ENCODE data around the gene VIL1.
A peak's percentile ranks its signal among the peaks of the same experiment; 100 is the strongest.

VIL1 gene

DNA sequence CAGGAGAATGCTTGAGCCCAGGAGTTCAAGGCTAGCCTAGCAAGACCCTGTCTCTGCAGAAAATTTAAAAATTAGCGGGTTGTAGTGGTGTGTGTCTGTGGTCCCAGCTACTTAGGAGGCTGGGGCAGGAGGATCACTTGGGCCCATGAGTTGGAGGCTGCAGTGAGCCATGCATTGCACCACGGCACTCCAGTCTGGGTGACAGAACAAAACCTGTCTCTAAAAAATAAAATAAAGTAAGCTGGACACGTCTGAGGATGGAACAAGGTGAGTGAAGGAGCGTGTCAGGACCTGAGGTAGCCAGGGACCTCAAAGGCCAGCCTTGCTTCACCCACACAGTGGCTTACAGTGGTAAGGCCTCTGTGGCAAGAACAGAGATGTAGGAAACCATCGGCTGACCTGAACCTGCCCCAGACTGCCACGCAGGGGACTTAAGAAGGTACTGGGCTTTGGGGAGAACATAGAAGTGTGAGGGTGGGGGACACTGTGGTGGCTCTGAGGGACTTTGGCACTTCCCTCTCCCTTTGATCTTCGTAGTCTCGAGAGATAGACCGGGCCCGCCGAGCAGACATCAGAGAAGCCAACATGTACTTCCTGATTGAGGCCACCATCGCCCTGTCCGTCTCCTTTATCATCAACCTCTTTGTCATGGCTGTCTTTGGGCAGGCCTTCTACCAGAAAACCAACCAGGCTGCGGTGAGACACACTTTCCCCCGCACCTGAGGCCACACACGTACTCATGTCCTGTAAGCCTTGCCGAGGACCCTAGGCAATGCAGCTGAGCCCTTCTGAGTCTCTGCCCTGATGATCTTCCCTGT lies 29.4 kb upstream of the VIL1 start:
- Histone ChIP-seq H3K4me1 (ENCODE audit: insufficient read depth, insufficient read length) (peaks cover 17% of the 10 kb centered on the region), H3K36me3 (ENCODE audit: insufficient read depth, insufficient read length, low read length) (no peaks in the 10 kb centered on the region), H3K9me3 (ENCODE audit: insufficient read depth, low read length) (no peaks in the 10 kb centered on the region), H3K27me3 (ENCODE audit: insufficient read depth, insufficient read length) (peaks cover 19% of the 10 kb centered on the region), H3K4me3 (ENCODE audit: insufficient read length, low read depth) (no peak overlapping the region), H3K9ac (ENCODE audit: insufficient read length, low read depth) (no peak overlapping the region)
- TF ChIP-seq ZNF274 (IDR thresholded peaks at IDR 0.05; ENCODE audit: low read depth, low read length), result no peak
- TF ChIP-seq YY1 (IDR thresholded peaks at IDR 0.05; ENCODE audit: insufficient read depth, insufficient read length), result no peak
- TF ChIP-seq SUZ12 (IDR thresholded peaks at IDR 0.05; ENCODE audit: extremely low read depth, insufficient read depth, insufficient read length), result no peak
- no peak for DNase-seq (ENCODE audit: low read depth, low spot score)

DNA sequence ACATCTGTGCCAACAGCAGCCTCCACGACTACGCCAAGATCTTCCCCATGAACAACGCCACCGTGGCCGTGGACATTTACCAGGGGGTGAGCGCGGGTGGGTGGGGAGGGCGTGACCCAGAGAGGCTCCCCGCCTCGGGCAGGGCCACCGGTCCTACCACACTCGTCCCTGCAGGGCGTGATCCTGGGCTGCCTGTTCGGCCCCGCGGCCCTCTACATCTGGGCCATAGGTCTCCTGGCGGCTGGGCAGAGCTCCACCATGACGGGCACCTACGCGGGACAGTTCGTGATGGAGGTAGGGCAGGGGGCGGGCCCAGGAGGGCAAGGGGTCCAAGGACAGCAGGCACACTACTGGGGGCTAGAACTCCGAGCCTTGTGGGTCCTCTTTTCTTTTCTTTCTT lies 27.7 kb upstream of the VIL1 start:
- Histone ChIP-seq H3K4me1 (ENCODE audit: insufficient read depth, insufficient read length) (peaks cover 20% of the 10 kb centered on the region), H3K36me3 (ENCODE audit: insufficient read depth, insufficient read length, low read length) (no peaks in the 10 kb centered on the region), H3K9ac (ENCODE audit: insufficient read length, low read depth) (no peak overlapping the region), H3K9me3 (ENCODE audit: insufficient read depth, low read length) (no peaks in the 10 kb centered on the region), H3K4me3 (ENCODE audit: insufficient read length, low read depth) (no peak overlapping the region), H3K27me3 (ENCODE audit: insufficient read depth, insufficient read length) (peaks cover 20% of the 10 kb centered on the region)
- no peak for DNase-seq (ENCODE audit: low read depth, low spot score)
- TF ChIP-seq SUZ12 (IDR thresholded peaks at IDR 0.05; ENCODE audit: extremely low read depth, insufficient read depth, insufficient read length), result no peak
- no peak for TF ChIP-seq ZNF274 (IDR thresholded peaks at IDR 0.05; ENCODE audit: low read depth, low read length)
- TF ChIP-seq YY1 (IDR thresholded peaks at IDR 0.05; ENCODE audit: insufficient read depth, insufficient read length), result no peak

DNA sequence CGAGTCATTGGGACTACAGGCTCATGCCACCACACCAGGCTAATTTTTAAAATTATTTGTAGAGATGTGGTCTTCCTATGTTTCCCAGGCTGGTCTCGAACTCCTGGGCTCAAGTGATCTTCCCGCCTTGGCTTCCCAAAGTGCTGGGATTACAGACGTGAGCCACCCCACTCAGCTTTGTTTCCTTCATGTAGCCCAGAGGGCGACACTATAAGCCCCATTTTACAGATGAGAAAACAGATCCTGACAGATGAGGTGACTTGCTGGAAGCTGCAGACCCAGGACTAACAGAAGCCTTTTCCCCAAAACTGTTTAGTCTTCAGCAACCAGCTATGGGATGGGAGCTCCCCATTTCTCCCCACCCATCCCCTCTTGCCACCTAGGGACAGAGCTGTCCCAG lies 26.5 kb upstream of the VIL1 start:
- no peak for DNase-seq (ENCODE audit: low read depth, low spot score)
- no peak overlapping the region for H3K9ac ChIP-seq (ENCODE audit: insufficient read length, low read depth)
- no peak overlapping the region for H3K4me3 ChIP-seq (ENCODE audit: insufficient read length, low read depth)
- no peak for TF ChIP-seq SUZ12 (IDR thresholded peaks at IDR 0.05; ENCODE audit: extremely low read depth, insufficient read depth, insufficient read length)
- TF ChIP-seq ZNF274 (IDR thresholded peaks at IDR 0.05; ENCODE audit: low read depth, low read length), result no peak
- TF ChIP-seq YY1 (IDR thresholded peaks at IDR 0.05; ENCODE audit: insufficient read depth, insufficient read length), result no peak
- H3K36me3 ChIP-seq (ENCODE audit: insufficient read depth, insufficient read length, low read length), result no peaks in the 10 kb centered on the region
- peaks cover 15% of the 10 kb centered on the region for H3K4me1 ChIP-seq (ENCODE audit: insufficient read depth, insufficient read length)
- H3K27me3 ChIP-seq (ENCODE audit: insufficient read depth, insufficient read length), result peaks cover 22% of the 10 kb centered on the region
- no peaks in the 10 kb centered on the region for H3K9me3 ChIP-seq (ENCODE audit: insufficient read depth, low read length)

DNA sequence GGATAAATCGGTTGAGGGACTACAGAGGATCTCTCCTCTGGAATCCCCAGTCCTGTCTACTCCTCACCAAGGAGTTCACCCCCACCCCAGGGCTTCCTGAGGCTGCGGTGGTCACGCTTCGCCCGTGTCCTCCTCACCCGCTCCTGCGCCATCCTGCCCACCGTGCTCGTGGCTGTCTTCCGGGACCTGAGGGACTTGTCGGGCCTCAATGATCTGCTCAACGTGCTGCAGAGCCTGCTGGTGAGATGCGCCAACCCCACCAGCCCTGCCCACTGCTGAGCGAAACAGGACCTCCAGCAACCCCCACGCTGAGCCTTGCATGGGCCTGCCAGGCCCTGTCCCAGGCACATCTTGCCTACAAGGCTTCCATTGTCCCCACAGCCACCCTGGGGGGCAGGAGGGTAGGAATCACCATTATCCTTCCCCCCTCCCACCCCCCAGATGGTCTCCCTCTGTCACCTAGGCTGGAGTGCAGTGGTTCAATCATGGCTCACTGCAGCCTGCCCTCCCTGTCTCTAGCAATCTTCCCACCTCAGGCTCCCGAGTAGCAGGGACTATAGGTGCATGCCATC lies 25.9 kb upstream of the VIL1 start:
- H3K4me3 ChIP-seq (ENCODE audit: insufficient read length, low read depth), result no peak overlapping the region
- TF ChIP-seq YY1 (IDR thresholded peaks at IDR 0.05; ENCODE audit: insufficient read depth, insufficient read length) (no peak), ZNF274 (IDR thresholded peaks at IDR 0.05; ENCODE audit: low read depth, low read length) (no peak), SUZ12 (IDR thresholded peaks at IDR 0.05; ENCODE audit: extremely low read depth, insufficient read depth, insufficient read length) (no peak)
- no peaks in the 10 kb centered on the region for H3K36me3 ChIP-seq (ENCODE audit: insufficient read depth, insufficient read length, low read length)
- H3K27me3 ChIP-seq (ENCODE audit: insufficient read depth, insufficient read length), result peaks cover 27% of the 10 kb centered on the region
- peak overlapping the region; percentile 57 for H3K9ac ChIP-seq (ENCODE audit: insufficient read length, low read depth)
- no peak for DNase-seq (ENCODE audit: low read depth, low spot score)
- no peaks in the 10 kb centered on the region for H3K9me3 ChIP-seq (ENCODE audit: insufficient read depth, low read length)
- H3K4me1 ChIP-seq (ENCODE audit: insufficient read depth, insufficient read length), result peaks cover 15% of the 10 kb centered on the region

DNA sequence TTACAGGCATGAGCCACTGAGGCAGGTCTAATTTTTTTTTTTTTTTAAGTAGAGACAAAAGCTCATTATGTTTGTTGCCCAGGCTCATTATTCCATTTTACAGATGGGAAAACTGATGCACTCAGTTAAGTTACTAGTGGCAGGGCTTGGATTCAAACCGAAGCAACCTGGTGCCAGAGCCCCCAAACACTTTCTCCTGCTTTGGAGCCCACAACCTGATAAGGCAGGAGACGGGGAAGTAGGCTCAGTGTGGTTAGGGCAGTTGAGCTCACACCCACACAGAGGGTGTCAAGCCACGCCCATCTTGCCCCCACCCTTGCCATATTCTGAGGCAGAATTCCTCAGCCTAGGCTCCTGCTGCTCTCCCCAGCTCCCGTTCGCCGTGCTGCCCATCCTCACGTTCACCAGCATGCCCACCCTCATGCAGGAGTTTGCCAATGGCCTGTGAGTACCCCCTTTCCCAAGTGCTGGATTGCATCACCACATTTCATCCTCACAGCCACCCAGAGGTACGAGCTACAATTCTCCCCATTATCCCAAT lies 25.1 kb upstream of the VIL1 start:
- Histone ChIP-seq H3K9ac (ENCODE audit: insufficient read length, low read depth) (no peak overlapping the region), H3K36me3 (ENCODE audit: insufficient read depth, insufficient read length, low read length) (no peaks in the 10 kb centered on the region), H3K4me1 (ENCODE audit: insufficient read depth, insufficient read length) (peaks cover 15% of the 10 kb centered on the region), H3K27me3 (ENCODE audit: insufficient read depth, insufficient read length) (peaks cover 34% of the 10 kb centered on the region), H3K9me3 (ENCODE audit: insufficient read depth, low read length) (no peaks in the 10 kb centered on the region), H3K4me3 (ENCODE audit: insufficient read length, low read depth) (no peak overlapping the region)
- no peak for DNase-seq (ENCODE audit: low read depth, low spot score)
- TF ChIP-seq ZNF274 (IDR thresholded peaks at IDR 0.05; ENCODE audit: low read depth, low read length) (no peak), YY1 (IDR thresholded peaks at IDR 0.05; ENCODE audit: insufficient read depth, insufficient read length) (no peak)

DNA sequence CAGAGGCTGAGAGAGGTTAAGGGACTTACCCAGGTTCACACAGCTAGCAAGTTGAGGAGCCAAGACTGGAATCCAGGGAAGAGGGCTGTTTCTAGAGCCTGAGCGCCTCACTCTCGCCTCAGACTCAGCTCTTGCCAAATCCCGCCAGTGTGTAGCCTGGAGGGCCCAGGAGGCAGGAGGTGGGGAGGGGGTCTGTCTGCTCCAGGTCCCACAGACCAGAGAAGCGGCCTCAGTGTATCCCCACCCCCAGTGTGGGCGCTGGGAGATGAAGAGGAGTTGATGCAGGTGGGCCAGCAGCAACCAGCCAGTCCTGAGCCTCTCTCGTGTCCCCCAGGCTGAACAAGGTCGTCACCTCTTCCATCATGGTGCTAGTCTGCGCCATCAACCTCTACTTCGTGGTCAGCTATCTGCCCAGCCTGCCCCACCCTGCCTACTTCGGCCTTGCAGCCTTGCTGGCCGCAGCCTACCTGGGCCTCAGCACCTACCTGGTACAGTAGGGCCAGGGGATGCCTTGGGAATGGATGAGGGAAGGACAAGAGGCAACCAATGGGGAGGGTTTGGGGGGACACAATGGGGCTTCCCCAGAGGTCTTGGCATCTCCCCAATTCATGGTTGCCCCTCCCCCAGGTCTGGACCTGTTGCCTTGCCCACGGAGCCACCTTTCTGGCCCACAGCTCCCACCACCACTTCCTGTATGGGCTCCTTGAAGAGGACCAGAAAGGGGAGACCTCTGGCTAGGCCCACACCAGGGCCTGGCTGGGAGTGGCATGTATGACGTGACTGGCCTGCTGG lies 24.4 kb upstream of the VIL1 start:
- Histone ChIP-seq H3K4me3 (ENCODE audit: insufficient read length, low read depth) (no peak overlapping the region), H3K9me3 (ENCODE audit: insufficient read depth, low read length) (no peaks in the 10 kb centered on the region), H3K9ac (ENCODE audit: insufficient read length, low read depth) (no peak overlapping the region), H3K27me3 (ENCODE audit: insufficient read depth, insufficient read length) (peaks cover 36% of the 10 kb centered on the region), H3K4me1 (ENCODE audit: insufficient read depth, insufficient read length) (peaks cover 15% of the 10 kb centered on the region), H3K36me3 (ENCODE audit: insufficient read depth, insufficient read length, low read length) (no peaks in the 10 kb centered on the region)
- no peak for DNase-seq (ENCODE audit: low read depth, low spot score)
- no peak for TF ChIP-seq ZNF274 (IDR thresholded peaks at IDR 0.05; ENCODE audit: low read depth, low read length)
- TF ChIP-seq YY1 (IDR thresholded peaks at IDR 0.05; ENCODE audit: insufficient read depth, insufficient read length), result no peak
- no peak for TF ChIP-seq SUZ12 (IDR thresholded peaks at IDR 0.05; ENCODE audit: extremely low read depth, insufficient read depth, insufficient read length)

DNA sequence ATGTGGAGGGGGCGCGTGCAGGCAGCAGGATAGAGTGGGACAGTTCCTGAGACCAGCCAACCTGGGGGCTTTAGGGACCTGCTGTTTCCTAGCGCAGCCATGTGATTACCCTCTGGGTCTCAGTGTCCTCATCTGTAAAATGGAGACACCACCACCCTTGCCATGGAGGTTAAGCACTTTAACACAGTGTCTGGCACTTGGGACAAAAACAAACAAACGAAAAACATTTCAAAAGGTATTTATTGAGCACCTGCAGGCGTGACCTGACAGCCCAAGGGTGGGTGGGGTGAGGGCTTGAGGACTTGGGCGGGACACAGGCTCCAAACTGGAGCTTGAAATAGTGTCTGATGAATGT lies 23.9 kb upstream of the VIL1 start:
- no peak for DNase-seq (ENCODE audit: low read depth, low spot score)
- H3K36me3 ChIP-seq (ENCODE audit: insufficient read depth, insufficient read length, low read length), result no peaks in the 10 kb centered on the region
- no peak overlapping the region for H3K9ac ChIP-seq (ENCODE audit: insufficient read length, low read depth)
- TF ChIP-seq ZNF274 (IDR thresholded peaks at IDR 0.05; ENCODE audit: low read depth, low read length) (no peak), SUZ12 (IDR thresholded peaks at IDR 0.05; ENCODE audit: extremely low read depth, insufficient read depth, insufficient read length) (no peak), YY1 (IDR thresholded peaks at IDR 0.05; ENCODE audit: insufficient read depth, insufficient read length) (no peak)
- H3K4me3 ChIP-seq (ENCODE audit: insufficient read length, low read depth), result peak overlapping the region; percentile 50
- peaks cover 36% of the 10 kb centered on the region for H3K27me3 ChIP-seq (ENCODE audit: insufficient read depth, insufficient read length)
- peaks cover 15% of the 10 kb centered on the region for H3K4me1 ChIP-seq (ENCODE audit: insufficient read depth, insufficient read length)
- no peaks in the 10 kb centered on the region for H3K9me3 ChIP-seq (ENCODE audit: insufficient read depth, low read length)
